Measurements from ENCODE around the gene LGR6.

Gene LGR6

DNA sequence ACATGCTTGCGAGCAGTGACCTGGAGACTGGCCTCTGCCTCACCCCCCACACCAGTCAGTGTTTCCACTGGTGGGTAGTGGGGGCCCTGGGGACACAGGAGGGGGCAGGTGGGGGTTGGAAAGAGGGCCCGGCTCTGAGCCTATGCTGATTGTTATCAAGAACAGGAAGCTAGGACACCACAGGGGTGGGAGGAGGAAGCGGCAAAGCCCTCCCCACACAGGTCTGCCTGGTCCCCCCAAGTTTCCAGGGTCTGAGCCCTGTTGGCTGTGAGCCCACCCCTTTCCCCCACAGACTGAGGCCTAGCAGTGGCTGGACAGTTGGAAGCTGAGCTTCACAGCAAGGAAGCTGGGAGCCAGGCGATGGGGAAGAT lies 31.6 kb upstream of the LGR6 start:
- DNase-seq = peak; percentile 0
- 0 out of 2 replicates have a peak, but pooled peaks cover 3% of the 10 kb centered on the region for H3F3A ChIP-seq (ENCODE audit: insufficient read depth, low read length)
- peaks cover 43% of the 10 kb centered on the region for H3K79me2 ChIP-seq (ENCODE audit: low read length)
- no peak overlapping the region for H2AFZ ChIP-seq (ENCODE audit: low read length)
- TF ChIP-seq EZH2 (optimal IDR thresholded peaks at IDR 0.05; ENCODE audit: low read depth, low read length) = no peak
- TF ChIP-seq EZH2phosphoT487 (IDR thresholded peaks at IDR 0.05; ENCODE audit: low read length) = no peak
- TF ChIP-seq, protein P1, sequence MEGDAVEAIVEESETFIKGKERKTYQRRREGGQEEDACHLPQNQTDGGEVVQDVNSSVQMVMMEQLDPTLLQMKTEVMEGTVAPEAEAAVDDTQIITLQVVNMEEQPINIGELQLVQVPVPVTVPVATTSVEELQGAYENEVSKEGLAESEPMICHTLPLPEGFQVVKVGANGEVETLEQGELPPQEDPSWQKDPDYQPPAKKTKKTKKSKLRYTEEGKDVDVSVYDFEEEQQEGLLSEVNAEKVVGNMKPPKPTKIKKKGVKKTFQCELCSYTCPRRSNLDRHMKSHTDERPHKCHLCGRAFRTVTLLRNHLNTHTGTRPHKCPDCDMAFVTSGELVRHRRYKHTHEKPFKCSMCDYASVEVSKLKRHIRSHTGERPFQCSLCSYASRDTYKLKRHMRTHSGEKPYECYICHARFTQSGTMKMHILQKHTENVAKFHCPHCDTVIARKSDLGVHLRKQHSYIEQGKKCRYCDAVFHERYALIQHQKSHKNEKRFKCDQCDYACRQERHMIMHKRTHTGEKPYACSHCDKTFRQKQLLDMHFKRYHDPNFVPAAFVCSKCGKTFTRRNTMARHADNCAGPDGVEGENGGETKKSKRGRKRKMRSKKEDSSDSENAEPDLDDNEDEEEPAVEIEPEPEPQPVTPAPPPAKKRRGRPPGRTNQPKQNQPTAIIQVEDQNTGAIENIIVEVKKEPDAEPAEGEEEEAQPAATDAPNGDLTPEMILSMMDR (IDR thresholded peaks at IDR 0.05; ENCODE audit: low read length) = no peak
- no peak overlapping the region for H3K4me2 ChIP-seq (ENCODE audit: low read depth, low read length)
- no peaks in the 10 kb centered on the region for H3K36me3 ChIP-seq (replicated peaks; ENCODE audit: insufficient read depth, low read length)
- no peaks in the 10 kb centered on the region for H3K9me3 ChIP-seq (replicated peaks; ENCODE audit: insufficient read depth, low read length)
- H3K4me1 ChIP-seq (ENCODE audit: low read length) = peaks cover 16% of the 10 kb centered on the region
- H4K20me1 ChIP-seq (ENCODE audit: insufficient read depth, low read length) = no peaks in the 10 kb centered on the region
- no peaks in the 10 kb centered on the region for H3K9me2 ChIP-seq (replicated peaks; ENCODE audit: insufficient read depth, low read length)
- H3K4me3 ChIP-seq (ENCODE audit: low read length) = no peak overlapping the region
- no peak overlapping the region for H3K27ac ChIP-seq (ENCODE audit: low read length)
- H3K27me3 ChIP-seq (replicated peaks; ENCODE audit: insufficient read depth, low read length) = no peaks in the 10 kb centered on the region
- H3K9ac ChIP-seq (ENCODE audit: low read length) = no peak overlapping the region

DNA sequence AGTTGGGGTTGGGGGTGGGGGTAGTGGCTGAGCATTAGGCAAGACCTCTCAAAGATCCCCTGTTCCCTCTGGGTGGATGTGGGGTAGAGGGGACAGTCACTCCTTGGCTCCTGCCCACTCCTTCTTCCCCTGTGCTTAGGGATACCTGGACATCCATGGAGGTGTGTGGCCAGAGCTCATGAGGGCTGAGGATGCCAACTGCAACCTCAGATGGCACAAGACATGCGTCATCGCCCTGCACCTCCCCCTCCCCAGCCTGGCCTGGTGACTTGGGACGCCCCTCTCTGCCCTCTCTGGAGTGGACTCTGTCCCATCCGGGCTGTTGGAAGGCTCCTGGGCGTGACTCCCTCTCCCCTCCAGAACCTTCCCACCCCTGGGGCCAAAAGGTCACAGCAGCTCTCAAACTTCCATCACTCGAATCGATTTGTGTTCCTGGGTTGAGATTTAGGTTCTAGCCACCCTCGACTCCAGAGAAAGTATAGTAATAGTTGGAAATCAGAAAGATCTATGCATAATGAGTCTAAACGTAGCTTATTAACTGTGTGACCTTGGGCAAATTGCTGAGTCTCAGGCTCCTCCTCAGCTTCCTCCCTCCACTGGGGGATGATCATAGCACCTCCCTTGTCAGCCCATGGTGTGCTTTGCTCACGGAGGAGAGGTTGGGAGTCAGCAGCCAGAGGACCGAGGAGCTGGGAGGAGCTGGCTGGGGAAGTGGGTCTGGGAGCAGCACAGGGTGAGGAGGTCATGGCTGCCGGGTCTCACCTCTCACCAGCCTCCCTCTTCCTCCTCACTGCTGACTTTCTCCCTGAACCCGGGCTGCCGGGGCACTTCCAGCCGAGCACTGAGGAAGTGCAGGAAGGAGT lies 30.9 kb upstream of the LGR6 start:
- Histone ChIP-seq H3K27me3 (replicated peaks; ENCODE audit: insufficient read depth, low read length) (no peaks in the 10 kb centered on the region), H3K4me3 (ENCODE audit: low read length) (no peak overlapping the region), H3K79me2 (ENCODE audit: low read length) (peaks cover 40% of the 10 kb centered on the region), H4K20me1 (ENCODE audit: insufficient read depth, low read length) (no peaks in the 10 kb centered on the region), H3K36me3 (replicated peaks; ENCODE audit: insufficient read depth, low read length) (no peaks in the 10 kb centered on the region), H3K9me2 (replicated peaks; ENCODE audit: insufficient read depth, low read length) (no peaks in the 10 kb centered on the region), H3K4me2 (ENCODE audit: low read depth, low read length) (no peak overlapping the region), H3K27ac (ENCODE audit: low read length) (no peak overlapping the region), H3K9ac (ENCODE audit: low read length) (no peak overlapping the region), H3K9me3 (replicated peaks; ENCODE audit: insufficient read depth, low read length) (no peaks in the 10 kb centered on the region), H3K4me1 (ENCODE audit: low read length) (peaks cover 16% of the 10 kb centered on the region), H3F3A (ENCODE audit: insufficient read depth, low read length) (0 out of 2 replicates have a peak, but pooled peaks cover 3% of the 10 kb centered on the region), H2AFZ (ENCODE audit: low read length) (no peak overlapping the region)
- TF ChIP-seq, protein P1 (IDR thresholded peaks at IDR 0.05; ENCODE audit: low read length) = no peak
- TF ChIP-seq EZH2 (optimal IDR thresholded peaks at IDR 0.05; ENCODE audit: low read depth, low read length) (no peak), EZH2phosphoT487 (IDR thresholded peaks at IDR 0.05; ENCODE audit: low read length) (no peak)
- no peak for DNase-seq

DNA sequence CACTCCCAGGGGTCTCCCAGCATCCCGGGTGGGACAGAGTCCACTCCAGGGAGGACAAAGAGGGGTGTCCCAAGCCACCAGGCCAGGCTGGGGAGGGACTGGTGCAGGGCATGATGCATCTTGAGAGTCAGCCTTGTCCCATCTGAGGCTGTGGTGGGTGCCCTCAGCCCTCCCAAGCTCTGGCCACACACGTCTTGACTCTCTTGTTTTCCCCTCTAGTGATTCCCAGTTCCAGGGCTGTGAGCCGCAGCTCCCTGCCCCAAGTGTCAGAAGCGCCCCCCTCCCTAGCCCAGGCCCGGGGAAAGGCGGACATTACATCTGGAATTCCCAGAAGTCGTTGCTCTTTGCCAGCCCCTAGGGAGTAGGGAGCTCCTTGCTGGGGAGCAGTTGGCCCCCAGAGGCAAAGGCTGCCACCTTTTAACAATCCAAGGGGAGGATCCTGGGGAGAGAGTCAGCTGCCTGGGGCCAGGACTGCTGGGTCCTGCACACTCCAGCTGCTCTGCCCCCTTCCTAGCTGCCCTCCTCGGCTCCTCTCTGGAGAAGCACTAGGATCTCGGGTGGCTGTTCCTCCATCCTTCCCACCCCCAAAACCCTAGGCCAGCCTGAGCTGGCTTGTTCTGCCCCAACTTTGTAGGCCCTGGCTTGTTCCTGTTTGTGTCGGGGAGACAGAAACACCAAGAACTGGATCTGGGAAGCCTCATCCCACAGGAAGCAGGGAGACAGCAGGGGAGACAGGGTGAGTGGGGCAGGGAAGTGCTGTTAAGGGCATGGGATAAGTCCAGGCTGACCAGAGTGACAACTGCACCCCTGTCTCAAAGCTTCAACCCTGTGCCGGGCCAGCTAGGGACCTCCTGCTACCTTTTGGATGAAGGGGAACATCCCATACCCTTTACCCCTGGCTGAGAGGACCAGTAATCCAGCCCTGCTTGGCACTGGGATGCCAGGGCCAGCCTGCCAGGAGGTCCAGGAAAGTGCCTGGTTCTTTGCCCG lies 30.0 kb upstream of the LGR6 start:
- DNase-seq = no peak
- H2AFZ ChIP-seq (ENCODE audit: low read length) = no peak overlapping the region
- H4K20me1 ChIP-seq (ENCODE audit: insufficient read depth, low read length) = no peaks in the 10 kb centered on the region
- H3F3A ChIP-seq (ENCODE audit: insufficient read depth, low read length) = 0 out of 2 replicates have a peak, but pooled peaks cover 3% of the 10 kb centered on the region
- H3K27ac ChIP-seq (ENCODE audit: low read length) = no peak overlapping the region
- peaks cover 31% of the 10 kb centered on the region for H3K79me2 ChIP-seq (ENCODE audit: low read length)
- H3K4me2 ChIP-seq (ENCODE audit: low read depth, low read length) = no peak overlapping the region
- no peak overlapping the region for H3K9ac ChIP-seq (ENCODE audit: low read length)
- H3K9me2 ChIP-seq (replicated peaks; ENCODE audit: insufficient read depth, low read length) = no peaks in the 10 kb centered on the region
- H3K27me3 ChIP-seq (replicated peaks; ENCODE audit: insufficient read depth, low read length) = no peaks in the 10 kb centered on the region
- TF ChIP-seq EZH2phosphoT487 (IDR thresholded peaks at IDR 0.05; ENCODE audit: low read length) = no peak
- TF ChIP-seq, protein P1 (IDR thresholded peaks at IDR 0.05; ENCODE audit: low read length) = no peak
- TF ChIP-seq EZH2 (optimal IDR thresholded peaks at IDR 0.05; ENCODE audit: low read depth, low read length) = no peak
- H3K9me3 ChIP-seq (replicated peaks; ENCODE audit: insufficient read depth, low read length) = no peaks in the 10 kb centered on the region
- H3K36me3 ChIP-seq (replicated peaks; ENCODE audit: insufficient read depth, low read length) = no peaks in the 10 kb centered on the region
- no peak overlapping the region for H3K4me3 ChIP-seq (ENCODE audit: low read length)
- H3K4me1 ChIP-seq (ENCODE audit: low read length) = peaks cover 14% of the 10 kb centered on the region

All from MM.1S (cell line).